ENCODE measurements around the gene KRTAP5-7.

- TF ChIP-seq, protein P1, sequence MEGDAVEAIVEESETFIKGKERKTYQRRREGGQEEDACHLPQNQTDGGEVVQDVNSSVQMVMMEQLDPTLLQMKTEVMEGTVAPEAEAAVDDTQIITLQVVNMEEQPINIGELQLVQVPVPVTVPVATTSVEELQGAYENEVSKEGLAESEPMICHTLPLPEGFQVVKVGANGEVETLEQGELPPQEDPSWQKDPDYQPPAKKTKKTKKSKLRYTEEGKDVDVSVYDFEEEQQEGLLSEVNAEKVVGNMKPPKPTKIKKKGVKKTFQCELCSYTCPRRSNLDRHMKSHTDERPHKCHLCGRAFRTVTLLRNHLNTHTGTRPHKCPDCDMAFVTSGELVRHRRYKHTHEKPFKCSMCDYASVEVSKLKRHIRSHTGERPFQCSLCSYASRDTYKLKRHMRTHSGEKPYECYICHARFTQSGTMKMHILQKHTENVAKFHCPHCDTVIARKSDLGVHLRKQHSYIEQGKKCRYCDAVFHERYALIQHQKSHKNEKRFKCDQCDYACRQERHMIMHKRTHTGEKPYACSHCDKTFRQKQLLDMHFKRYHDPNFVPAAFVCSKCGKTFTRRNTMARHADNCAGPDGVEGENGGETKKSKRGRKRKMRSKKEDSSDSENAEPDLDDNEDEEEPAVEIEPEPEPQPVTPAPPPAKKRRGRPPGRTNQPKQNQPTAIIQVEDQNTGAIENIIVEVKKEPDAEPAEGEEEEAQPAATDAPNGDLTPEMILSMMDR (IDR thresholded peaks at IDR 0.05) = no peak
- TF ChIP-seq EP300 (IDR thresholded peaks at IDR 0.05) = no peak
Observed at GRCh38 chr11:71501071-71501985, 25.7 kb upstream of the KRTAP5-7 start.
